NB4 (cell line): Measurements from ENCODE around the gene UPF1.

ENCODE experiments used
- POLR2A ChIP-seq: IDR thresholded peaks from 2 replicates; pipeline ENCODE4 v1.6.1; 2011; ENCODE audit warnings: mild to moderate bottlenecking; ENCODE audit not compliant: insufficient read length; ENCODE audit errors: extremely low read depth
- TF ChIP-seq, protein P1 (sequence below): IDR thresholded peaks from one replicate; pipeline ENCODE4 v1.5.1; 2012; ENCODE audit warnings: low read depth, low read length
- TF ChIP-seq, protein P2 (sequence below): IDR thresholded peaks from 2 replicates; pipeline ENCODE4 v1.6.1; 2011; ENCODE audit warnings: low read depth, low read length

DNA sequence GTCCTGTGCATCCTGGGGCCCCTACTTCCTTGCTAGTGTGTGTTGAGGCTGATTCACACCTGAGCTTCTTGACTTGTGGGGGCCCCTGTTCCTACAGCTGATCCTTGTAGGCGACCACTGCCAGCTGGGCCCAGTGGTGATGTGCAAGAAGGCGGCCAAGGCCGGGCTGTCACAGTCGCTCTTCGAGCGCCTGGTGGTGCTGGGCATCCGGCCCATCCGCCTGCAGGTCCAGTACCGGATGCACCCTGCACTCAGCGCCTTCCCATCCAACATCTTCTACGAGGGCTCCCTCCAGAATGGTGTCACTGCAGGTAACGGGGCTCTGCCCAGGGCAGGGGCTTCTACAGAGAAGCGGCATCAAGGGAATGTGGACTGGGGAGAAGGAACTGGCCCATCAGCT is 25.5 kb downstream of the UPF1 start:
- TF ChIP-seq, protein P1, sequence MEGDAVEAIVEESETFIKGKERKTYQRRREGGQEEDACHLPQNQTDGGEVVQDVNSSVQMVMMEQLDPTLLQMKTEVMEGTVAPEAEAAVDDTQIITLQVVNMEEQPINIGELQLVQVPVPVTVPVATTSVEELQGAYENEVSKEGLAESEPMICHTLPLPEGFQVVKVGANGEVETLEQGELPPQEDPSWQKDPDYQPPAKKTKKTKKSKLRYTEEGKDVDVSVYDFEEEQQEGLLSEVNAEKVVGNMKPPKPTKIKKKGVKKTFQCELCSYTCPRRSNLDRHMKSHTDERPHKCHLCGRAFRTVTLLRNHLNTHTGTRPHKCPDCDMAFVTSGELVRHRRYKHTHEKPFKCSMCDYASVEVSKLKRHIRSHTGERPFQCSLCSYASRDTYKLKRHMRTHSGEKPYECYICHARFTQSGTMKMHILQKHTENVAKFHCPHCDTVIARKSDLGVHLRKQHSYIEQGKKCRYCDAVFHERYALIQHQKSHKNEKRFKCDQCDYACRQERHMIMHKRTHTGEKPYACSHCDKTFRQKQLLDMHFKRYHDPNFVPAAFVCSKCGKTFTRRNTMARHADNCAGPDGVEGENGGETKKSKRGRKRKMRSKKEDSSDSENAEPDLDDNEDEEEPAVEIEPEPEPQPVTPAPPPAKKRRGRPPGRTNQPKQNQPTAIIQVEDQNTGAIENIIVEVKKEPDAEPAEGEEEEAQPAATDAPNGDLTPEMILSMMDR: no peak
- TF ChIP-seq, protein P2, sequence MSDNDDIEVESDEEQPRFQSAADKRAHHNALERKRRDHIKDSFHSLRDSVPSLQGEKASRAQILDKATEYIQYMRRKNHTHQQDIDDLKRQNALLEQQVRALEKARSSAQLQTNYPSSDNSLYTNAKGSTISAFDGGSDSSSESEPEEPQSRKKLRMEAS: no peak
- TF ChIP-seq POLR2A: no peak
